ENCODE results near the gene NUSAP1. TPM values are rescaled to one million over a fixed set of nuclear protein-coding genes. Genes with fewer than 3 reads are reported as not detected.

NUSAP1 gene
- total and polyA plus RNA-seq, 10 of the 15 experiments (the other 5 are each of a cell fraction or from before 2014, with no cell fraction given) = 158 to 315 (median 229) TPM

GRCh38 chr15:41307679-41308078 lies 25.0 kb upstream of the NUSAP1 start:
- Histone ChIP-seq H4K20me1 (ENCODE audit: control insufficient read depth, insufficient read depth) (no peaks in the 10 kb centered on the region), H3K36me3 (ENCODE audit: control insufficient read depth in 2 of 2, insufficient read depth in 2 of 2, low read length in 1 of 2) (peaks cover 4% of the 10 kb centered on the region in 2 experiments; a peak in 3 of 4 replicates), H3K9me3 (replicated peaks; ENCODE audit: control insufficient read depth, insufficient read depth, low read length) (no peaks in the 10 kb centered on the region), H3K4me2 (ENCODE audit: control insufficient read depth, insufficient read depth) (no peak overlapping the region), H3K9ac (ENCODE audit: control insufficient read depth, insufficient read depth, low read length) (no peak overlapping the region), H2AFZ (ENCODE audit: control insufficient read depth, low read depth, low read length) (no peak overlapping the region), H3K79me2 (ENCODE audit: control insufficient read depth, insufficient read depth, low read length) (no peaks in the 10 kb centered on the region), H3K4me3 (no peak overlapping the region), H3K27me3 (replicated peaks in 1 of 2; ENCODE audit: control insufficient read depth in 2 of 2, insufficient read depth in 2 of 2, low read length in 1 of 2) (no peaks in the 10 kb centered on the region), H3K27ac (ENCODE audit: control insufficient read depth, insufficient read depth) (no peak overlapping the region), H3K4me1 (ENCODE audit: control insufficient read depth, insufficient read depth, low read length) (peaks cover 17% of the 10 kb centered on the region)
- ChIA-PET RAD21 (ENCODE audit: unreplicated experiment) (no interaction called here), POLR2A (interaction anchor here (1.7 kb wide), 1 partner anchor 76 kb away, joined by 4 read pairs; the partner anchor contains the start of gene CHP1), SMC1A (ENCODE audit: uncharacterized antibody, unreplicated experiment) (no interaction called here), CTCF (no interaction called here)
- ATAC-seq (no peak), FAIRE-seq (no peak), DNase-seq (ENCODE audit: low read depth, low spot score) (no peak)
- in situ Hi-C loops (cut with MboI) = no loop called here
- no peak for TF ChIP-seq RUNX3 (IDR thresholded peaks at IDR 0.05; ENCODE audit: low read length)
- TF ChIP-seq RB1 (IDR thresholded peaks at IDR 0.05; ENCODE audit: borderline replicate concordance) = no peak
- no peak for TF ChIP-seq NFIC (IDR thresholded peaks at IDR 0.05; ENCODE audit: low read depth, low read length)
- TF ChIP-seq SUZ12 (IDR thresholded peaks at IDR 0.05; ENCODE audit: unreplicated experiment) = no peak
- TF ChIP-seq, protein P1, sequence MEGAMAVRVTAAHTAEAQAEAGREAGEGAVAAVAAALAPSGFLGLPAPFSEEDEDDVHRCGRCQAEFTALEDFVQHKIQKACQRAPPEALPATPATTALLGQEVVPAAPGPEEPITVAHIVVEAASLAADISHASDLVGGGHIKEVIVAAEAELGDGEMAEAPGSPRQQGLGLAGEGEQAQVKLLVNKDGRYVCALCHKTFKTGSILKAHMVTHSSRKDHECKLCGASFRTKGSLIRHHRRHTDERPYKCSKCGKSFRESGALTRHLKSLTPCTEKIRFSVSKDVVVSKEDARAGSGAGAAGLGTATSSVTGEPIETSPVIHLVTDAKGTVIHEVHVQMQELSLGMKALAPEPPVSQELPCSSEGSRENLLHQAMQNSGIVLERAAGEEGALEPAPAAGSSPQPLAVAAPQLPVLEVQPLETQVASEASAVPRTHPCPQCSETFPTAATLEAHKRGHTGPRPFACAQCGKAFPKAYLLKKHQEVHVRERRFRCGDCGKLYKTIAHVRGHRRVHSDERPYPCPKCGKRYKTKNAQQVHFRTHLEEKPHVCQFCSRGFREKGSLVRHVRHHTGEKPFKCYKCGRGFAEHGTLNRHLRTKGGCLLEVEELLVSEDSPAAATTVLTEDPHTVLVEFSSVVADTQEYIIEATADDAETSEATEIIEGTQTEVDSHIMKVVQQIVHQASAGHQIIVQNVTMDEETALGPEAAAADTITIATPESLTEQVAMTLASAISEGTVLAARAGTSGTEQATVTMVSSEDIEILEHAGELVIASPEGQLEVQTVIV (IDR thresholded peaks at IDR 0.05; ENCODE audit: borderline replicate concordance, partially characterized antibody) = no peak
- no peak for TF ChIP-seq PAX5 (IDR thresholded peaks at IDR 0.05; ENCODE audit: borderline replicate concordance, low read depth, low read length)
- TF ChIP-seq, protein P2, sequence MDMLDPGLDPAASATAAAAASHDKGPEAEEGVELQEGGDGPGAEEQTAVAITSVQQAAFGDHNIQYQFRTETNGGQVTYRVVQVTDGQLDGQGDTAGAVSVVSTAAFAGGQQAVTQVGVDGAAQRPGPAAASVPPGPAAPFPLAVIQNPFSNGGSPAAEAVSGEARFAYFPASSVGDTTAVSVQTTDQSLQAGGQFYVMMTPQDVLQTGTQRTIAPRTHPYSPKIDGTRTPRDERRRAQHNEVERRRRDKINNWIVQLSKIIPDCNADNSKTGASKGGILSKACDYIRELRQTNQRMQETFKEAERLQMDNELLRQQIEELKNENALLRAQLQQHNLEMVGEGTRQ (IDR thresholded peaks at IDR 0.05; ENCODE audit: borderline replicate concordance, low read depth, low read length) = no peak
- 85% methylated on average over 4 of the region's 5 CpGs for WGBS (ENCODE audit: insufficient coverage, insufficient replicate concordance, low lambda C conversion rate, missing lambda C conversion rate)
- no TSS peak for BruUV-seq (replicated peaks)
- intact Hi-C loops (cut with micrococcal nuclease; ENCODE audit: unreplicated experiment) = no loop called here

Measured in GM12878 (cell line).